Liver (tissue), 9 donors: Measurements from ENCODE around the gene CDC42BPB. TPM values are rescaled to one million over a fixed set of nuclear protein-coding genes. Genes with fewer than 3 reads are reported as not detected.

Experiments
- DNase-seq: peaks from one replicate; pipeline ENCODE4 v3.0.0-alpha.2; 2017; ENCODE audit warnings: low spot score
- H3K27ac ChIP-seq, 2 donors: one replicate each; pipeline ENCODE4 v1.7.0; 2013; ENCODE audit warnings: inconsistent platforms in 2 of 2, low read length in 2 of 2, control low read depth in 1 of 2, low read depth in 1 of 2, mild to moderate bottlenecking in 1 of 2
- H3K27me3 ChIP-seq, 4 donors: one replicate each; pipeline versions ENCODE4 v1.6.1 to v1.7.0; 2013; ENCODE audit warnings: low read length in 3 of 4, inconsistent platforms in 1 of 4, mild to moderate bottlenecking in 1 of 4, moderate library complexity in 1 of 4; ENCODE audit not compliant: control insufficient read depth in 4 of 4, insufficient read depth in 4 of 4
- H3K36me3 ChIP-seq, 4 donors: one replicate each; pipeline versions ENCODE4 v1.6.1 to v1.7.0; 2013; ENCODE audit warnings: low read length in 3 of 4, mild to moderate bottlenecking in 3 of 4, low read depth in 1 of 4, moderate library complexity in 1 of 4; ENCODE audit not compliant: control insufficient read depth in 4 of 4, insufficient read depth in 3 of 4
- H3K4me1 ChIP-seq, 4 donors: one replicate each; pipeline versions ENCODE4 v1.6.1 to v1.7.0; 2013; ENCODE audit warnings: low read length in 3 of 4, mild to moderate bottlenecking in 3 of 4, moderate library complexity in 1 of 4; ENCODE audit not compliant: control insufficient read depth in 4 of 4, insufficient read depth in 4 of 4
- H3K4me3 ChIP-seq, 3 donors: one replicate each; pipeline versions ENCODE4 v1.6.1 to v1.7.0; 2013; ENCODE audit warnings: low read length in 3 of 3, control low read depth in 1 of 3, low read depth in 1 of 3, mild to moderate bottlenecking in 1 of 3
- H3K9ac ChIP-seq, 2 donors: one replicate each; pipeline ENCODE4 v1.7.0; 2013; ENCODE audit warnings: low read length in 2 of 2, mild to moderate bottlenecking in 2 of 2, moderate library complexity in 2 of 2, control low read depth in 1 of 2, low read depth in 1 of 2
- H3K9me3 ChIP-seq, 4 donors: one replicate each; pipeline versions ENCODE4 v1.6.1 to v1.7.0; 2013; ENCODE audit warnings: low read length in 3 of 4; ENCODE audit not compliant: control insufficient read depth in 4 of 4
- EGR1 ChIP-seq, 2 donors: IDR thresholded peaks; 2 replicates each; pipeline ENCODE4 v1.6.1; 2016 to 2018; ENCODE audit warnings: antibody characterized with exemption in 2 of 2, low read depth in 2 of 2
- FOXA2 ChIP-seq: IDR thresholded peaks from 2 replicates; pipeline ENCODE4 v1.6.1; 2016; ENCODE audit warnings: antibody characterized with exemption
- HNF4A ChIP-seq, 2 donors: conservative IDR thresholded peaks; 2 replicates each; pipeline ENCODE4 v1.6.1; 2016; ENCODE audit warnings: antibody characterized with exemption in 2 of 2, mild to moderate bottlenecking in 2 of 2
- HNF4G ChIP-seq: IDR thresholded peaks from 2 replicates; pipeline ENCODE4 v1.6.1; 2016; ENCODE audit warnings: antibody characterized with exemption
- JUND ChIP-seq, 2 donors: IDR thresholded peaks; 2 replicates each; pipeline ENCODE4 v1.6.1; 2016; ENCODE audit warnings: antibody characterized with exemption in 2 of 2
- MAX ChIP-seq: IDR thresholded peaks from 2 replicates; pipeline ENCODE4 v1.6.1; 2016; ENCODE audit warnings: antibody characterized with exemption
- RAD21 ChIP-seq, 2 donors: IDR thresholded peaks; 2 replicates each; pipeline ENCODE4 v1.6.1; 2016; ENCODE audit warnings: antibody characterized with exemption in 2 of 2, mild to moderate bottlenecking in 2 of 2
- REST ChIP-seq: IDR thresholded peaks from 2 replicates; pipeline ENCODE4 v1.6.1; 2016; ENCODE audit warnings: antibody characterized with exemption, mild to moderate bottlenecking
- RXRA ChIP-seq, 2 donors: IDR thresholded peaks; 2 replicates each; pipeline ENCODE4 v1.6.1; 2017 to 2018; ENCODE audit warnings: antibody characterized with exemption in 2 of 2, mild to moderate bottlenecking in 1 of 2
- WGBS: extraction: QIAGEN DNeasy Blood & Tissue Kit; methylation state at CpG from one replicate; pipeline ENCODE4 v1.1.7; 2013; 5-methylcytosine and 5-hydroxymethylcytosine counted together
- polyA plus RNA-seq, 2 donors: library from polyadenylated mRNA; stranded (reverse) in 1 of 2; unstranded in 1 of 2; fragments of 200-250 nt in 1 of 2; fragments of >200 nt in 1 of 2; fragmentation: Nextera tagmentation in 1 of 2; extraction: Ambion mirVana in 1 of 2; gene quantifications; one replicate each; pipeline versions ENCODE4 v1.2.1 to v1.2.3, GENCODE V29; 2013 to 2015
- total RNA-seq, 2 donors: library from RNA; depleted of rRNA; stranded (reverse); fragments of >200 nt; gene quantifications; one replicate each; pipeline ENCODE4 v1.2.3, GENCODE V29; 2014
- TF ChIP-seq, protein P1 (sequence below): fragments of 150-350 bp; IDR thresholded peaks from 2 replicates; pipeline ENCODE4 v1.5.1; 2017; ENCODE audit warnings: improper control_type of control experiment, low read depth, low read length; ENCODE audit not compliant: missing input control
- TF ChIP-seq, protein P2 (sequence below): IDR thresholded peaks from 2 replicates; pipeline ENCODE4 v1.6.1; 2016; ENCODE audit warnings: antibody characterized with exemption
- donor health status: healthy.
- donor health status: healthy.
- donor health status: healthy.
- donor health status: healthy.
- donor health status: healthy.

Gene CDC42BPB
- total and polyA plus RNA-seq, 4 donors: 4.1 to 78.7 (median 29.7) TPM

DNA sequence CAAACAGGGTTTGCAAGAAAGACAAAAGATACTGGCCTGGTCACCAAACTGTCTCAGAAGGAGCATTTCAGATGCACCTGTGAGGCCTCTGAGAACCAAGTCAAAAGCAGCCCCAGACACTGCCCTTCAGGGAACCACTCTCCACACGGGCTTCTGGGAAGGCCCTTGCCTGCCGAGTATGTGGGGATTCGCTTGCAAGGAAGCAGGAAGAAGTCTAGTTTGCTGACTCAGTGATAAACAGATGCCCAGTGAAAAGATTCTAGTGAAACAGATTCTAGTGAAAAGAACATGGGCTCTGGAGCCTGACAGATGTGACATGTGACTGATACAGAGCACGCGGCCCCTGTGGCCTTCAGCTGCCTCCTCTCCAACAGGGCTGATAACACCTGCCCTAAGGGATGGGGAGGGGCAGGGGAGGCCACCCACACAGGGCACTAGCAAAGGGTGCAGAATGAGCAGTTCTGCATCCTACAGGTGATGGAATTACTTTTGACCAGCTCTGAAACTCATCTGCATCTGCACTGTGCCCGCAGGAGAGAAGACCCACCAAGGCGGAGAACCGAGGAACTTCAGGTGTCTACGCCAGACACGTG is 115.8 kb downstream of the CDC42BPB start:
- DNase-seq: no peak
- H3K9ac ChIP-seq: no peak overlapping the region
- H3K4me1 ChIP-seq: peaks cover 3 to 18% (median 13%) of the 10 kb centered on the region in 4 donors
- H3K27ac ChIP-seq: peak overlapping the region in 1 of 2 donors; percentile 2
- no peaks in the 10 kb centered on the region for H3K9me3 ChIP-seq
- no peaks in the 10 kb centered on the region for H3K27me3 ChIP-seq
- TF ChIP-seq MAX (no peak), FOXA2 (no peak), EGR1 (IDR thresholded peaks at IDR 0.05; ENCODE audit: low read depth in 2 of 2) (no peak), RXRA (IDR thresholded peaks at IDR 0.05) (no peak)
- 84% methylated on average over 10 of the region's 10 CpGs for WGBS
- no peak overlapping the region for H3K4me3 ChIP-seq
- peaks cover 15 to 62% (median 28%) of the 10 kb centered on the region in 4 donors for H3K36me3 ChIP-seq

- H3K9ac ChIP-seq: no peak overlapping the region
- peaks cover 3 to 18% (median 13%) of the 10 kb centered on the region in 4 donors for H3K4me1 ChIP-seq
- no peak for DNase-seq
- peaks cover 10 to 60% (median 25%) of the 10 kb centered on the region in 4 donors for H3K36me3 ChIP-seq
- no peaks in the 10 kb centered on the region for H3K27me3 ChIP-seq
- H3K4me3 ChIP-seq: no peak overlapping the region
- TF ChIP-seq HNF4A (conservative IDR thresholded peaks at IDR 0.05) (no peak), MAX (no peak), REST (no peak)
- WGBS: 87% methylated on average over 19 of the region's 19 CpGs
- H3K9me3 ChIP-seq: no peaks in the 10 kb centered on the region
- H3K27ac ChIP-seq: peak overlapping the region; percentile 2 to 27
Observed at GRCh38 chr14:102940729-102941362, 116.5 kb downstream of the CDC42BPB start.

DNA sequence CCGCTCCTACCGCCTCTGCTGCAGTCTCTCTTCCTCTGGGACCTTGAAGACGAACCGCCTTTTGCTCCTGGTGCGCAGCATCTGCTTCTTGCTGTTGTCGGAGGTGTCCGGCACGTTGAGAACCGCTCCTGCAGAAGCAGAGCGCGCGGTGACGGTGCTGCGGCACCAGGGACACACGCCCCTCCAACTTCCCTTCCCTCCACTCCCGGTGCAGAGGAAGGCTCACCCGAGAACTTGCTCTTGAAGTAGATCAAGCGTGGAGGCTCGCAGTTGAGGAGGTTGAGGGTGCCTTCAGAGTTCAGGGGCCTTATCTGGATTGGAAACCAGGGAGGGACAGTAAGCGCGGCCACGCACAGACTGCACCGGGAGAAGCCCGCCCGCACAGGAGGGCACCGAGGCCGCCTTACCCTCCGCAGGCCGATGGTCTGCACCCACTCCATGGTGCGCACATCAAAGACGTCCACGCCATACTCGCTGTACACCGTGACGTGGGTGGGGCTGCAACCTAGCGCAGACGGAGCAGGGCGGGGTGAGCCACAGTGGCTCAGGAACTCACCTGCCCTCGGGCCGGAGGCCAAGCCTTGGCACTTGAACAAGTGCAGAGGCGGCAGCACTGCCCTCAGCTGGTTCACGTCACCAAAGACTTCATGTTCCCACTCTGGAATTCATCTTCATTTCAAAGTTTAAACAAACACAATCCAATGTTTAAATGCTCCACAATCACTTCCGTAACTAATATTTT is 117.4 kb downstream of the CDC42BPB start:
- Histone ChIP-seq H3K27ac (peak overlapping the region in 1 of 2 donors; percentile 27), H3K9me3 (no peaks in the 10 kb centered on the region), H3K9ac (no peak overlapping the region), H3K4me3 (no peak overlapping the region), H3K4me1 (peaks cover 3 to 18% (median 13%) of the 10 kb centered on the region in 4 donors), H3K27me3 (no peaks in the 10 kb centered on the region), H3K36me3 (peaks cover 10 to 51% (median 17%) of the 10 kb centered on the region in 4 donors)
- WGBS: 83% methylated on average over 43 of the region's 43 CpGs
- peak in 1 of 2 donors; percentile 75 for TF ChIP-seq RXRA (IDR thresholded peaks at IDR 0.05)
- no peak for TF ChIP-seq RAD21 (IDR thresholded peaks at IDR 0.05)
- TF ChIP-seq REST: no peak
- TF ChIP-seq, protein P1, sequence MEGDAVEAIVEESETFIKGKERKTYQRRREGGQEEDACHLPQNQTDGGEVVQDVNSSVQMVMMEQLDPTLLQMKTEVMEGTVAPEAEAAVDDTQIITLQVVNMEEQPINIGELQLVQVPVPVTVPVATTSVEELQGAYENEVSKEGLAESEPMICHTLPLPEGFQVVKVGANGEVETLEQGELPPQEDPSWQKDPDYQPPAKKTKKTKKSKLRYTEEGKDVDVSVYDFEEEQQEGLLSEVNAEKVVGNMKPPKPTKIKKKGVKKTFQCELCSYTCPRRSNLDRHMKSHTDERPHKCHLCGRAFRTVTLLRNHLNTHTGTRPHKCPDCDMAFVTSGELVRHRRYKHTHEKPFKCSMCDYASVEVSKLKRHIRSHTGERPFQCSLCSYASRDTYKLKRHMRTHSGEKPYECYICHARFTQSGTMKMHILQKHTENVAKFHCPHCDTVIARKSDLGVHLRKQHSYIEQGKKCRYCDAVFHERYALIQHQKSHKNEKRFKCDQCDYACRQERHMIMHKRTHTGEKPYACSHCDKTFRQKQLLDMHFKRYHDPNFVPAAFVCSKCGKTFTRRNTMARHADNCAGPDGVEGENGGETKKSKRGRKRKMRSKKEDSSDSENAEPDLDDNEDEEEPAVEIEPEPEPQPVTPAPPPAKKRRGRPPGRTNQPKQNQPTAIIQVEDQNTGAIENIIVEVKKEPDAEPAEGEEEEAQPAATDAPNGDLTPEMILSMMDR: no peak
- TF ChIP-seq, protein P2, sequence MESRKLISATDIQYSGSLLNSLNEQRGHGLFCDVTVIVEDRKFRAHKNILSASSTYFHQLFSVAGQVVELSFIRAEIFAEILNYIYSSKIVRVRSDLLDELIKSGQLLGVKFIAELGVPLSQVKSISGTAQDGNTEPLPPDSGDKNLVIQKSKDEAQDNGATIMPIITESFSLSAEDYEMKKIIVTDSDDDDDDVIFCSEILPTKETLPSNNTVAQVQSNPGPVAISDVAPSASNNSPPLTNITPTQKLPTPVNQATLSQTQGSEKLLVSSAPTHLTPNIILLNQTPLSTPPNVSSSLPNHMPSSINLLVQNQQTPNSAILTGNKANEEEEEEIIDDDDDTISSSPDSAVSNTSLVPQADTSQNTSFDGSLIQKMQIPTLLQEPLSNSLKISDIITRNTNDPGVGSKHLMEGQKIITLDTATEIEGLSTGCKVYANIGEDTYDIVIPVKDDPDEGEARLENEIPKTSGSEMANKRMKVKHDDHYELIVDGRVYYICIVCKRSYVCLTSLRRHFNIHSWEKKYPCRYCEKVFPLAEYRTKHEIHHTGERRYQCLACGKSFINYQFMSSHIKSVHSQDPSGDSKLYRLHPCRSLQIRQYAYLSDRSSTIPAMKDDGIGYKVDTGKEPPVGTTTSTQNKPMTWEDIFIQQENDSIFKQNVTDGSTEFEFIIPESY: no peak
- TF ChIP-seq HNF4G: no peak
- peak in 1 of 2 donors; percentile 69 for TF ChIP-seq HNF4A (conservative IDR thresholded peaks at IDR 0.05)
- no peak for TF ChIP-seq JUND (IDR thresholded peaks at IDR 0.05)
- DNase-seq: no peak
